Body of pancreas (tissue), 4 donors: ENCODE results near the gene GTF2H1. TPM values are rescaled to one million over a fixed set of nuclear protein-coding genes. Genes with fewer than 3 reads are reported as not detected.

Experiments
- ATAC-seq: fragments of 150-250 bp; one replicate; pipeline ENCODE4 v1.9.1; 2016
- DNase-seq, 4 donors: peaks; one replicate each; pipeline ENCODE4 v3.0.0-alpha.2; 2019
- H3K27ac ChIP-seq, 4 donors: fragments of 200-600 bp; sonication (generic); 1 replicate in 3 of 4; 2 replicates in 1 of 4; pipeline versions ENCODE4 v1.5.1 to v1.6.1; 2016 to 2019; ENCODE audit warnings: mild to moderate bottlenecking in 1 of 4, mixed read lengths in 1 of 4, moderate library complexity in 1 of 4
- H3K27me3 ChIP-seq, 2 donors: fragments of 200-600 bp; sonication (generic); one replicate each; pipeline ENCODE4 v1.6.0; 2016; ENCODE audit warnings: mild to moderate bottlenecking in 1 of 2
- H3K36me3 ChIP-seq, 2 donors: fragments of 200-600 bp; sonication (generic); replicated peaks in 1 of 2; 2 replicates each; pipeline ENCODE4 v1.5.1; 2016; ENCODE audit warnings: low read depth in 2 of 2; ENCODE audit not compliant: insufficient read depth in 1 of 2
- H3K4me1 ChIP-seq: fragments of 200-600 bp; sonication (generic); one replicate; pipeline ENCODE4 v1.6.0; 2016
- H3K4me3 ChIP-seq, 2 donors: fragments of 200-600 bp; sonication (generic); 1 replicate in 1 of 2; 2 replicates in 1 of 2; pipeline ENCODE4 v1.5.1; 2016 to 2019
- H3K9me3 ChIP-seq, 3 donors: fragments of 200-600 bp; sonication (generic); 1 replicate in 2 of 3; 2 replicates in 1 of 3; pipeline ENCODE4 v1.5.1; 2016
- POLR2A ChIP-seq, 3 donors: fragments of 450-650 bp; IDR thresholded peaks; one replicate each; pipeline ENCODE4 v1.6.1; 2016; ENCODE audit warnings: antibody characterized with exemption in 3 of 3, mild to moderate bottlenecking in 2 of 3
- whole genome bisulfite sequencing, 2 donors: methylation state at CpG; one replicate each; pipeline ENCODE4 v1.1.5; 2017; 5-methylcytosine and 5-hydroxymethylcytosine counted together
- intact Hi-C: fragments of 100-400 bp; cut with DNase I; formaldehyde crosslinking; loops from one replicate; pipeline ENCODE4 v1.15.1; 2023
- total RNA-seq, 2 donors: library from RNA; depleted of rRNA; stranded (reverse); fragments of >200 nt; gene quantifications; one replicate each; pipeline ENCODE4 v1.1.0, GENCODE V29; 2016
- TF ChIP-seq, protein P1 (sequence below), 7 experiments: fragments of 450-650 bp in 4 of 7; fragments of 200-600 bp in 3 of 7; sonication (generic) in 3 of 7; IDR thresholded peaks; one replicate each; pipeline ENCODE4 v1.5.1; 2016 to 2019; ENCODE audit warnings: antibody characterized with exemption in 7 of 7

GTF2H1 gene
- total RNA-seq, 2 donors from 2014 or later = 26.5 to 48.5 TPM

DNA sequence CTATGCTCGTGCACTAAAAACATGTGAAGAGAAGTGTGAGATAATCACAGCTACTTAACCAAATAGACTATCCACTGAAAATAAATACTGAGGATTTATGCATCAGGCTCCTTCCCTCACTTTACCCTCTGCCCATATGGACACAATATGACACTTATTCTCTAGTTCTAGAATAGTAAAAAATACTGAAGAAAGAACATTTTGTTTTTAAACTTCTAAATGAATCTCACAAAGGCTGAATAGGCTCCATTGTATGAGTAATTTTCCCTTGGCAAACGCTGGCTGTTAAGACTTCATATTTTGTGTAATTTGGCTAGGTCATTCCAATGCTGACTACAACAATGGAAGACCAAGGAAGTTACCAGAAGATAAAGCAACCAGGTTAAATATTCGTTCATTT lies 10.4 kb upstream of the GTF2H1 start:
- Histone ChIP-seq H3K27ac (peak overlapping the region in 3 of 4 donors; percentile 37 to 42 (median 40)), H3K4me3 (no peak overlapping the region), H3K27me3 (no peaks in the 10 kb centered on the region), H3K9me3 (no peaks in the 10 kb centered on the region), H3K4me1 (peaks cover 40% of the 10 kb centered on the region), H3K36me3 (peaks cover 0 to 2% of the 10 kb centered on the region in 2 donors)
- intact Hi-C loops = no loop called here
- TF ChIP-seq POLR2A (IDR thresholded peaks at IDR 0.05) = no peak
- TF ChIP-seq, protein P1, sequence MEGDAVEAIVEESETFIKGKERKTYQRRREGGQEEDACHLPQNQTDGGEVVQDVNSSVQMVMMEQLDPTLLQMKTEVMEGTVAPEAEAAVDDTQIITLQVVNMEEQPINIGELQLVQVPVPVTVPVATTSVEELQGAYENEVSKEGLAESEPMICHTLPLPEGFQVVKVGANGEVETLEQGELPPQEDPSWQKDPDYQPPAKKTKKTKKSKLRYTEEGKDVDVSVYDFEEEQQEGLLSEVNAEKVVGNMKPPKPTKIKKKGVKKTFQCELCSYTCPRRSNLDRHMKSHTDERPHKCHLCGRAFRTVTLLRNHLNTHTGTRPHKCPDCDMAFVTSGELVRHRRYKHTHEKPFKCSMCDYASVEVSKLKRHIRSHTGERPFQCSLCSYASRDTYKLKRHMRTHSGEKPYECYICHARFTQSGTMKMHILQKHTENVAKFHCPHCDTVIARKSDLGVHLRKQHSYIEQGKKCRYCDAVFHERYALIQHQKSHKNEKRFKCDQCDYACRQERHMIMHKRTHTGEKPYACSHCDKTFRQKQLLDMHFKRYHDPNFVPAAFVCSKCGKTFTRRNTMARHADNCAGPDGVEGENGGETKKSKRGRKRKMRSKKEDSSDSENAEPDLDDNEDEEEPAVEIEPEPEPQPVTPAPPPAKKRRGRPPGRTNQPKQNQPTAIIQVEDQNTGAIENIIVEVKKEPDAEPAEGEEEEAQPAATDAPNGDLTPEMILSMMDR (IDR thresholded peaks at IDR 0.05) = no peak
- no peak for DNase-seq
- WGBS, 2 donors = 31 to 32% methylated on average over 3 of the region's 3 CpGs
- no peak for ATAC-seq

DNA sequence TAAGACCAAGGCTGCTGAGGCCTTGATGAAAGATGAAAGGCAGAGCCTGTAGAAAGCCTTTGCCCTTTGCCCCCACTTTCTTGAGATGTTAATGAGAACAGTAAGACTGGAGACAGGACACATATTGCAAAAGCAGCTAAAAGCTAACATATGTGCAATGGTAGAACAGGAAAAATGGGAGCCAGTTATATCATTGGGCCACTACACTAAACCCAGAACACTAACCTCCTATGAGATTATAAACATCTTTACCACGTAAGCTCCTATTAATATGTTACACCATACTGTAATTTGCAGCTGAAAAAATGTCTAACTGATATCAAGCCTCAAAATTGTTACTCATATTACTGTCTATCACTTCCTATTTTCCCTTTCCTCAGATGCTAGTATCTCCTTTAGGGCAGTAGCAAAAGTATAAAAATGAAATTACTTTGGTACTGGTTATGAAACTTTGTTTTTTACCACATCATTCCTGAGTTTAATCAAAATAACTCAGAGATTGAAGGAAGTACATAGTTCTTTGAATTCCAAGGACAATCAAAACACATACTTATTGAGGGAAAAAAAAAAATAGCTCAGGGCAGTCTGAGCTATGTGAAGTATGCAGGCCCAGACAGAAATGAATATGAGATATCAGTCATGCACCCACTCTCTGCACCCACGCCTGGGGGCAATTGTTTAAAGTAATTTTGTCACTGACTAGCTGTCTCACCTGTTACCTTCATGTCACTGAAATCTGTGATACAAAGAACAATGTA lies 9.5 kb upstream of the GTF2H1 start:
- H3K4me3 ChIP-seq = no peak overlapping the region
- no peaks in the 10 kb centered on the region for H3K27me3 ChIP-seq
- H3K36me3 ChIP-seq = peaks cover 0 to 2% of the 10 kb centered on the region in 2 donors
- peaks cover 39% of the 10 kb centered on the region for H3K4me1 ChIP-seq
- peak overlapping the region in 3 of 4 donors; percentile 37 to 42 (median 40) for H3K27ac ChIP-seq
- DNase-seq (no peak), ATAC-seq (no peak)
- WGBS, 2 donors = 54% methylated on average over 2 of the region's 2 CpGs
- TF ChIP-seq, protein P1 (IDR thresholded peaks at IDR 0.05) = no peak
- TF ChIP-seq POLR2A (IDR thresholded peaks at IDR 0.05) = no peak
- H3K9me3 ChIP-seq = no peaks in the 10 kb centered on the region
- intact Hi-C loops = no loop called here

DNA sequence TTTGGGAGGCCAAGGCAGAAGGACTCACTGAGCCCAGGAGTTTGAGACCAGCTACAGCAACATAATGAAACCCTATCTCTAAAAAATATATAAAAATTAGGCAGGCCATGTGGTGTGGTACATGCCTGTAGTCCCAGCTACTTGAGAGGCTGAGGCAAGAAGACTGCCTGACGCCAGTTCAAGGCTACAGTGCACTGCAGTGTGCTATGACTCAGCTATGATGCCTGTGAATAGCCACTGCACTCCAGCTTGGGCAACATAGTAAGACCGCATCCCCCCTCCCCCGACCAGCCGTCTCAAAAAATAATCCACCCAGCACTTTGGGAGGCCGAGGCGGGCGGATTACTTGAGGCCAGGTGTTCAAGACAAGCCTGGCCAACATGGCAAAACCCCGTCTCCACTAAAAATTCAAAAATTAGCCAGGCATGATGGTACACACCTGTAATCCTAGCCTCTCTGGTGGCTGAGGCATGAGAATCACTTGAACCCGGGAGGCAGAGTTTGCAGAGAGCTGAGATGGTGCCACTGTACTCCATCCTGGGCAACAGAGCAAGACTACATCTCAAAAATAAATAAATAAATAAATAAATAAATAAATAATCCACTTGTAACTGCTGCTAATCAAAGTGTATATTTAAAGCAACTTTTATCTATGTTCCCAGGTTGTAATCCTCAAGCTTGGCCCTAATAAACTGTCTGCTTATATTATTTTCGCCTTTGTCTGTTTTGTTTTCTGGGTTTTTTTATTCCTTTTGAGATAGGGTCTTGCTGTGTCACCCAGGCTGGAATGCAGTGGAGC lies 8.2 kb upstream of the GTF2H1 start:
- TF ChIP-seq POLR2A (IDR thresholded peaks at IDR 0.05) = no peak
- TF ChIP-seq, protein P1 (IDR thresholded peaks at IDR 0.05) = no peak
- Histone ChIP-seq H3K4me3 (no peak overlapping the region), H3K9me3 (no peaks in the 10 kb centered on the region), H3K27ac (no peak overlapping the region), H3K36me3 (peaks cover 0 to 2% of the 10 kb centered on the region in 2 donors), H3K27me3 (no peaks in the 10 kb centered on the region), H3K4me1 (peaks cover 33% of the 10 kb centered on the region)
- intact Hi-C loops = no loop called here
- no peak for ATAC-seq
- 85 to 97% methylated on average over 7 to 10 of the region's 10 CpGs for WGBS, 2 donors
- no peak for DNase-seq

DNA sequence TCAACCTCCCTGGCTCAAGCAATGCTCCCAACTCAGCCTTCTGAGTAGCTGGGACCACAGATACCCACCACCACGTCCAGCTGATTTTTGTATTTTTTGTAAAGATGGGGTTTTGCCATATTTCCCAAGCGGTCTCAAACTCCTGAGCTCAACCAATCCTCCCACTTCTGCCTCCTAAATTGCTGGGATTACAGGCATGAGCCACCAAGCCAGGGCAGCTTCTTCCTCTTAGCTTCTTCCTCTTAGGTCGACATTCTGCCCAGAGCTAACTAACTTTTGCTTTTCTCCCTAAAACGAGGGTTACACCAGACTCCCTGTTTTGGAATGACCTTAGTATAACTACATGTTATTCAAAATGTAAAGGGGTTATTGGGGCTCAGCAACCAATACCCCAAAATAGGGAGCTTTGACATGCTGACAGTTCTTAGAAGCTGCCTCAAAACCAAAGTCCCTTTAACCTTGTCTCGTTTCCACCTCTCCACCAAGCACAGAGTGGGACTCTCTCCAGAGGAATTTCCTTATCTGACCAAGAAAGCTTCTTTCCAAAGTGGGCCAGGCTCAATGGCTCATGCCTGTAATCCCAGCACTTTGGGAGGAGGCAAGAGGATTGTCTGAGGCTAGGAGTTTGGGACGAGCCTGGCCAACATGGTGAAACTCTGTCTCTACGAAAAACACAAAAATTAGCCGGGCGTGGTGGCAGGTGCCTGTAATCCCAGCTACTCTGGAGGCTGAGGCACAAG lies 7.4 kb upstream of the GTF2H1 start:
- no peaks in the 10 kb centered on the region for H3K36me3 ChIP-seq
- ATAC-seq (no peak), DNase-seq (no peak)
- peaks cover 38% of the 10 kb centered on the region for H3K4me1 ChIP-seq
- no peak overlapping the region for H3K27ac ChIP-seq
- intact Hi-C loops = no loop called here
- 80 to 82% methylated on average over 9 of the region's 9 CpGs for WGBS, 2 donors
- no peak overlapping the region for H3K4me3 ChIP-seq
- no peaks in the 10 kb centered on the region for H3K9me3 ChIP-seq
- TF ChIP-seq, protein P1 (IDR thresholded peaks at IDR 0.05) = no peak
- no peak for TF ChIP-seq POLR2A (IDR thresholded peaks at IDR 0.05)
- no peaks in the 10 kb centered on the region for H3K27me3 ChIP-seq
